Breast epithelium (tissue), 3 donors: Measurements from ENCODE around the gene TRPV3.

Experiments used
- POLR2A ChIP-seq: fragments of 450-650 bp; IDR thresholded peaks from one replicate; pipeline ENCODE4 v1.6.1; 2016; ENCODE audit warnings: antibody characterized with exemption, mild to moderate bottlenecking, moderate library complexity
- POLR2AphosphoS5 ChIP-seq, 3 donors: sonication (generic); formaldehyde crosslinking; IDR thresholded peaks; one replicate each; pipeline ENCODE4 v1.6.1; 2017; ENCODE audit warnings: antibody characterized with exemption in 3 of 3
- TF ChIP-seq, protein P1 (sequence below), 3 donors: fragments of 450-650 bp; IDR thresholded peaks; one replicate each; pipeline ENCODE4 v1.5.1; 2016 to 2017; ENCODE audit warnings: antibody characterized with exemption in 3 of 3, mild to moderate bottlenecking in 3 of 3, moderate library complexity in 3 of 3

DNA sequence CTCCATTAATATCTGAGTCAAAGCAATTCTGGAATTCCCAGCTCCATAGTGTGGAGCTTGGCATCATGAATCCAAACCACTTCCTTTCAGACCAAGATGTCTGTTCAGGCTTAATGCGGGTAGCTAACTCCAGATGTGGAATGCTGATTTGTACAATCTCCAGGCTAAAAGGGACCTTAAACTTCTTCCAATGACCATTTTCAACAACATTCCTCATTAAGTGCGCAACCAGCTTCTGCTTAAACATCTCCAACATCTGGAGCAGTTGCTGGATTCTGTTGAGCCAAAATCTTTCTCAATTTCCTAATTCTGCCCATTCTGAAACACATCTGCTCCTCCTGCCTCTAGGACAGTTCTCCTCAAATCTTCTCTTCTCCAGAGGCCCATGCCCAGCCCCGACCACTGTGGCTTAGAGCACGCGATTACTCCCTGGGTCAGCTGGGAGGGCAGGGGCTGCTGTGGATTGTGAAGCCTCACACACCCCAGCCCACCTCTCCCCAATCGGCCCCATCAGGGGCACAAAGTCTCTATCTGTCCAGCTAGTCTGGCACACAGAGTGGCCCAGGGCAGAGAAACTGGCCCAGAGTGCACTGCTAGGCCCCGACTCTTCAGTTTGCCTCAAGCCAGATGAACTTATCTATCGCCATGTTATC is 45.6 kb downstream of the TRPV3 start:
- no peak for TF ChIP-seq POLR2A
- TF ChIP-seq, protein P1, sequence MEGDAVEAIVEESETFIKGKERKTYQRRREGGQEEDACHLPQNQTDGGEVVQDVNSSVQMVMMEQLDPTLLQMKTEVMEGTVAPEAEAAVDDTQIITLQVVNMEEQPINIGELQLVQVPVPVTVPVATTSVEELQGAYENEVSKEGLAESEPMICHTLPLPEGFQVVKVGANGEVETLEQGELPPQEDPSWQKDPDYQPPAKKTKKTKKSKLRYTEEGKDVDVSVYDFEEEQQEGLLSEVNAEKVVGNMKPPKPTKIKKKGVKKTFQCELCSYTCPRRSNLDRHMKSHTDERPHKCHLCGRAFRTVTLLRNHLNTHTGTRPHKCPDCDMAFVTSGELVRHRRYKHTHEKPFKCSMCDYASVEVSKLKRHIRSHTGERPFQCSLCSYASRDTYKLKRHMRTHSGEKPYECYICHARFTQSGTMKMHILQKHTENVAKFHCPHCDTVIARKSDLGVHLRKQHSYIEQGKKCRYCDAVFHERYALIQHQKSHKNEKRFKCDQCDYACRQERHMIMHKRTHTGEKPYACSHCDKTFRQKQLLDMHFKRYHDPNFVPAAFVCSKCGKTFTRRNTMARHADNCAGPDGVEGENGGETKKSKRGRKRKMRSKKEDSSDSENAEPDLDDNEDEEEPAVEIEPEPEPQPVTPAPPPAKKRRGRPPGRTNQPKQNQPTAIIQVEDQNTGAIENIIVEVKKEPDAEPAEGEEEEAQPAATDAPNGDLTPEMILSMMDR (IDR thresholded peaks at IDR 0.05), result no peak
- TF ChIP-seq POLR2AphosphoS5 (IDR thresholded peaks at IDR 0.05), result no peak
